Measurements from ENCODE around the gene NOX4. TPM values are rescaled to one million over a fixed set of nuclear protein-coding genes. Genes with fewer than 3 reads are reported as not detected.

NOX4 gene
- polyA plus RNA-seq, 2 of the 4 experiments (the other 2 are of a cell fraction) = 0.04 TPM; not detected in 1

DNA sequence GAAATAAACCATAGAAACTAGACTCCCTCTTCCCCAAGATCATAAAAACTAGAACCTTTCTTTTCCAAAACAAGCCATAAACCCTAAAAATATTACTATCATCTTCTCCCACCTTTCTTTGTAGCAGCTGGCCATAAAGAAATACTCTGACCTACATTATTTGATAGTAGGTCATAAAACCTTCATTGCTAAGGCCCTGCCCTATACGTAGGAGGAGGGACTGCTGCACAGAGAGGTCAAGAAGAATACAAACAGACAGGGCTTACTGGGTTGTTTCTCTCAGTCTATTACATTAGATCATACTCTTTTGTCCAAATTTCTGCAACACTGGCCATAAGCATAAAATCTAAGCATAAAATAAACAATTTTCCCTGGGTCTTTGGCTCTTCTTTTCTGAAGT is 212.0 kb downstream of the NOX4 start:
- no peak overlapping the region for H3K4me2 ChIP-seq
- ChIA-PET CTCF (no interaction called here), POLR2A (no interaction called here)
- no peak overlapping the region for H3K27ac ChIP-seq
- WGBS (ENCODE audit: missing lambda C conversion rate) = 0% methylated on average over 1 of the region's 1 CpG
- H3K9me3 ChIP-seq = no peaks in the 10 kb centered on the region
- no peaks in the 10 kb centered on the region for H3K4me1 ChIP-seq
- FAIRE-seq = no peak
- DNase-seq (ENCODE audit: low read depth in 1 of 2, low spot score in 1 of 2) = no peak
- H3K4me3 ChIP-seq = no peak overlapping the region
- TF ChIP-seq KDM5A (IDR thresholded peaks at IDR 0.05) (no peak), SMC3 (IDR thresholded peaks at IDR 0.05) (no peak), MYC (IDR thresholded peaks at IDR 0.05; ENCODE audit: borderline replicate concordance, low read length) (no peak), JUN (IDR thresholded peaks at IDR 0.05) (no peak), HDAC2 (IDR thresholded peaks at IDR 0.05) (no peak), CHD2 (IDR thresholded peaks at IDR 0.05; ENCODE audit: low read length, partially characterized antibody) (no peak), EP300 (IDR thresholded peaks at IDR 0.05) (no peak), JUNB (IDR thresholded peaks at IDR 0.05) (no peak), EHMT2 (IDR thresholded peaks at IDR 0.05; ENCODE audit: low read depth) (no peak), CHD4 (IDR thresholded peaks at IDR 0.05; ENCODE audit: borderline replicate concordance) (no peak), HOXA7 (CRISPR knock-in tag; IDR thresholded peaks at IDR 0.05) (no peak), ZNF302 (CRISPR knock-in tag; IDR thresholded peaks at IDR 0.05) (no peak), NPAS2 (CRISPR knock-in tag; IDR thresholded peaks at IDR 0.05; ENCODE audit: borderline replicate concordance) (no peak), FOSB (CRISPR knock-in tag; IDR thresholded peaks at IDR 0.05) (no peak), RCOR1 (IDR thresholded peaks at IDR 0.05; ENCODE audit: low read depth, low read length) (no peak), HOXB5 (CRISPR knock-in tag; IDR thresholded peaks at IDR 0.05) (no peak), POLR2AphosphoS2 (conservative IDR thresholded peaks at IDR 0.05; ENCODE audit: low read length) (no peak)
- TF ChIP-seq, protein P1, sequence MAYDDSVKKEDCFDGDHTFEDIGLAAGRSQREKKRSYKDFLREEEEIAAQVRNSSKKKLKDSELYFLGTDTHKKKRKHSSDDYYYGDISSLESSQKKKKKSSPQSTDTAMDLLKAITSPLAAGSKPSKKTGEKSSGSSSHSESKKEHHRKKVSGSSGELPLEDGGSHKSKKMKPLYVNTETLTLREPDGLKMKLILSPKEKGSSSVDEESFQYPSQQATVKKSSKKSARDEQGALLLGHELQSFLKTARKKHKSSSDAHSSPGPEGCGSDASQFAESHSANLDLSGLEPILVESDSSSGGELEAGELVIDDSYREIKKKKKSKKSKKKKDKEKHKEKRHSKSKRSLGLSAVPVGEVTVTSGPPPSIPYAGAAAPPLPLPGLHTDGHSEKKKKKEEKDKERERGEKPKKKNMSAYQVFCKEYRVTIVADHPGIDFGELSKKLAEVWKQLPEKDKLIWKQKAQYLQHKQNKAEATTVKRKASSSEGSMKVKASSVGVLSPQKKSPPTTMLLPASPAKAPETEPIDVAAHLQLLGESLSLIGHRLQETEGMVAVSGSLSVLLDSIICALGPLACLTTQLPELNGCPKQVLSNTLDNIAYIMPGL (CRISPR knock-in tag; IDR thresholded peaks at IDR 0.05; ENCODE audit: borderline replicate concordance) = no peak
- TF ChIP-seq, protein P2, sequence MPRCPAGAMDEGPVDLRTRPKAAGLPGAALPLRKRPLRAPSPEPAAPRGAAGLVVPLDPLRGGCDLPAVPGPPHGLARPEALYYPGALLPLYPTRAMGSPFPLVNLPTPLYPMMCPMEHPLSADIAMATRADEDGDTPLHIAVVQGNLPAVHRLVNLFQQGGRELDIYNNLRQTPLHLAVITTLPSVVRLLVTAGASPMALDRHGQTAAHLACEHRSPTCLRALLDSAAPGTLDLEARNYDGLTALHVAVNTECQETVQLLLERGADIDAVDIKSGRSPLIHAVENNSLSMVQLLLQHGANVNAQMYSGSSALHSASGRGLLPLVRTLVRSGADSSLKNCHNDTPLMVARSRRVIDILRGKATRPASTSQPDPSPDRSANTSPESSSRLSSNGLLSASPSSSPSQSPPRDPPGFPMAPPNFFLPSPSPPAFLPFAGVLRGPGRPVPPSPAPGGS (IDR thresholded peaks at IDR 0.05) = no peak
- ATAC-seq = no peak

DNA sequence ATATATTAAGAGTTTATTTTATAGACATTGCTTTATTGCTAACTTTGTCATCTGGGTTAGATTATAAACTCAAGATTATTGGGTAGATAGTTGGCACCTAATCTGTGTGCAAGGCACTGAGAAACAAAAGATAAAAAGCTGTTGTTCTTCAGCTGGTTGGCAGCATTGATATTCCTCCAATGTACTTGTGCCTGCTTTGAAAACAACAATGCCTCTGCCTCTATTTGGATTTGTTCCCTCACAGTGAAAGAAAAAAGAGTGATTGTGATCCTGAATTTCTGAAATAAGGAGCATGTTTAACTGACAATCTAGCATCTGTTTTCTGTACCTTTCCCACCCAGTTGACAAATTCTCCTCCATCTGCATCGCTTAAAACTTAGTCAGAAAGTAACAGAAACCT is 215.2 kb downstream of the NOX4 start:
- H3K9me3 ChIP-seq = no peaks in the 10 kb centered on the region
- no peak for ATAC-seq
- POLR2A ChIA-PET = no interaction called here
- H3K4me3 ChIP-seq = no peak overlapping the region
- no peak overlapping the region for H3K27ac ChIP-seq
- FAIRE-seq = no peak
- DNase-seq (ENCODE audit: low read depth in 1 of 2, low spot score in 1 of 2) = no peak
- TF ChIP-seq, protein P3, sequence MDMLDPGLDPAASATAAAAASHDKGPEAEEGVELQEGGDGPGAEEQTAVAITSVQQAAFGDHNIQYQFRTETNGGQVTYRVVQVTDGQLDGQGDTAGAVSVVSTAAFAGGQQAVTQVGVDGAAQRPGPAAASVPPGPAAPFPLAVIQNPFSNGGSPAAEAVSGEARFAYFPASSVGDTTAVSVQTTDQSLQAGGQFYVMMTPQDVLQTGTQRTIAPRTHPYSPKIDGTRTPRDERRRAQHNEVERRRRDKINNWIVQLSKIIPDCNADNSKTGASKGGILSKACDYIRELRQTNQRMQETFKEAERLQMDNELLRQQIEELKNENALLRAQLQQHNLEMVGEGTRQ (IDR thresholded peaks at IDR 0.05) = no peak
- TF ChIP-seq SMC3 (IDR thresholded peaks at IDR 0.05) = no peak
- TF ChIP-seq FOSB (CRISPR knock-in tag; IDR thresholded peaks at IDR 0.05) = no peak
- TF ChIP-seq NFE2L2 (conservative IDR thresholded peaks at IDR 0.05; ENCODE audit: low read length) = no peak
- TF ChIP-seq, protein P4, sequence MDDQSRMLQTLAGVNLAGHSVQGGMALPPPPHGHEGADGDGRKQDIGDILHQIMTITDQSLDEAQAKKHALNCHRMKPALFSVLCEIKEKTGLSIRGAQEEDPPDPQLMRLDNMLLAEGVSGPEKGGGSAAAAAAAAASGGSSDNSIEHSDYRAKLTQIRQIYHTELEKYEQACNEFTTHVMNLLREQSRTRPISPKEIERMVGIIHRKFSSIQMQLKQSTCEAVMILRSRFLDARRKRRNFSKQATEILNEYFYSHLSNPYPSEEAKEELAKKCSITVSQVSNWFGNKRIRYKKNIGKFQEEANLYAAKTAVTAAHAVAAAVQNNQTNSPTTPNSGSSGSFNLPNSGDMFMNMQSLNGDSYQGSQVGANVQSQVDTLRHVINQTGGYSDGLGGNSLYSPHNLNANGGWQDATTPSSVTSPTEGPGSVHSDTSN (IDR thresholded peaks at IDR 0.05) = no peak
- no peak for TF ChIP-seq ZFP36 (IDR thresholded peaks at IDR 0.05; ENCODE audit: borderline replicate concordance, partially characterized antibody)
- no peak overlapping the region for H3K4me2 ChIP-seq
- 0% methylated on average over 1 of the region's 1 CpG for WGBS (ENCODE audit: missing lambda C conversion rate)
- CTCF ChIA-PET = no interaction called here
- H3K4me1 ChIP-seq = no peaks in the 10 kb centered on the region

Other genes starting within 250 kb of the NOX4 start
- gene TRIM77, start 218.9 kb upstream of the NOX4 start, polyA plus RNA-seq (2011; rRNA removed) = not detected in 2 replicates
- not detected in 3 replicates for gene TRIM77, start 218.9 kb upstream of the NOX4 start, polyA plus RNA-seq (2017; fragmentation: RNase III; extraction: RNeasy Plus Mini Kit Qiagen cat#74134 plus additional on column Dnase treatment)

Data from A549 (cell line).